ENCODE data around the gene MAP3K10.

DNA sequence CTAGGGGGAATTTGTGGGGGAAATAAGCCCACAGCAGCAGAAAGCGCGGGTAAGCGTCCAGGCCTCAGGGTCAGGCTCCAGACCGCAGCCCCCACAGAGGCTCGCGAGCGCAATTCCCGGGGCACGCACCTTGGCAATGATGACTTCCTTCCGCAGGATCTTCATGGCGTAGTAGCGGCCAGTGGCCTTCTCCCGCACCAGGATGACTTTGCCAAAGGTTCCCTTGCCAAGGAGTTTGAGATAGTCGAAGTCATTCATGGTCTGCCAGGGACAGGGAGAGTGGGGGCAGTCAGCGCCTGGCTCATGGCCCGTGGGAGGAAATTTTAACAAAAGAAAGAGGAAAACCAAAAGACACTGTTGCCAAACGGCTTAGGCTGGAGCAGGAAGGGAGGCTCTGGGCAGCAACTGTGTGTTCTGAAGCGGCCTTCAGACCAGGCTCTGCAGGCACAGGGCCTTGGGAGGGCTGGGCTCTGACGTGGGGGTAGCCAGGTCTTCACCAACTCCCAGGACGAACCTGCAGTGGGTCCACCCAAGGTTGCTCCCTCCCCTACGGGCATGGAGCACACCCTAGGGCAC is 50.7 kb downstream of the MAP3K10 start:
- TF ChIP-seq CTCF (IDR thresholded peaks at IDR 0.05) (no peak), EZH2 (IDR thresholded peaks at IDR 0.05) (no peak)
